NCI-H146 treated with DMSO at 0.1 percent for 48 hours (cell line): ENCODE results near the gene MAPK9.
"Not testable (repeated sequence)": the region's sequence is repeated elsewhere in the genome, so short reads cannot be mapped to it uniquely, and the experiment has no call there.

Experiments
- DNase-seq: peaks from one replicate; lab custom pipeline; 2025; ENCODE audit not compliant: unreplicated experiment; lab: John Stamatoyannopoulos, UW

Gene MAPK9

DNA sequence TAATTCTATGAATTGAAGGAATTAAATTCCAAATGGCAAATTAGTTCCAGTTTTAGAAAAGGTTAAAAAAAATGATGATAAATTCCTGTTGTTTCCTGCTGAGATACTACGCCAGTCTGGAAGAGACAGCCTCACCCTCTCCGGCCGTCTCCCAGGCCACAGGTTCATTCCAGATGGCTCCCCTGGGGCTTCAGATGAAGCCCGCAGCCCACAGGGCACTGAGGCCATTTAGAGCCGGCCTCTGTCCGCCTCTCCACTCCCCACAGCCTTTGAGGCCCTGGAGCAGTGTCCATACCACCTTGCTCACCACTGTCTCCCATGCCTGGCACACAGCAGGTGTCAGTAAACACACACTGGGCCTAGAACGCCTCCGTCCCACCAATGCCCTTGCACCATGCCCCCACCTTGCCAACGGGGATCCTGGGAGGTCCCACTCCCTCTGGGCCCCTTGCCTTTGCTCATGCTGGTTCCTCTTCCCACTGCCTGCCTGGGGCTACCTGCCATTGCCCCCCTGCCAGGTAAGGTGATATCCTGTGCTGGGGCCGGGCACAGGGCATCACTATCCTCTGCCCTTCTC lies 35.2 kb upstream of the MAPK9 start:
- no peak for DNase-seq

DNA sequence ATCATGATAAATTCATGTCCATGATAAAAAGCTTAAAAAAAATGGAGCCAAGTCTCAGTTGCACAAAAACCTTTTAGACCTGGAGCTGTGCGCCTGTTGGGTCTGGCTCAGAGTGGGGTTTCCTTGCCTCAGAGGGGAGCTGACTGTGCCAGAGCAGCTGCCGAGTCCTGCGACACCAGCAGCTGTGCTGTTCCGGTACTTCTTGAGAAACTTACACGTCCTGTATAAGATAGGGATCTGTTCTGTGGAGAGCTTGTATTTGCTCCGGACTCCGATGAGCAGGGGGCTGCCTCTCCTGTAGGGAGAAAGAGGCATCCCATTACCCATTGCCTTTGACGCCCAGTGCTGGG lies 32.7 kb upstream of the MAPK9 start:
- no peak for DNase-seq

DNA sequence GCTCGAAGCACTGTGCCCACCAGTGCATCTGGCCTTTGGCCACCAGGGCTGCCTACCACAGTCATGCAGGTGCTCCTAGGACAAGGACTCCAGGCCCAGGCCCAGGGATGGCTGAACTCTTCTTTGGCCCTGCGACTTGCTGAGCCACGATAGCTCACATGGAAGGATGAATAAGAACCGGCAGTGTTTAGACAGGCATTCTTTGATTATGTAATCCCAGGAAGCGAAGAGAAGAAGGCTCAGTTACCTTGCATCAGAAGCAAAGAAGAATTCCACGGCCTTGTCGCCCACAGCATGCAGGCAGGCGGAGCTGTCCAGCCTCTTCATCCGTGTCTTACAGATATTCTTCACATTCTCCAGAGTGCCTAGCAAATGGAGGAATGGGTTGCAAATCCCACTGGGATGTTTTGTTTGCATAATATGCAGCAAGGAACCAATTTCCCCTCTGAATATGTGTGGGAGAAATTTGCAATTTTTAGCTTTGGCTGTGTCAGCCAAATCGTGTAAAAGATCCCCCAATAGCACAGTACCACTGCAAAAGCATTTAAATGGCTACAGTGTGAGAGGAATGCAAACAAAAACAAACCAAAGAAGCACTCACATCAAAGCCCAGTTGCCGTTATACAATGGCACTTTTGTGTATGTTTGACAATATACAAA lies 32.2 kb upstream of the MAPK9 start:
- no peak for DNase-seq

GRCh38 chr5:180323160-180323559 lies 31.3 kb upstream of the MAPK9 start:
- no peak for DNase-seq

GRCh38 chr5:180318456-180319089 lies 26.7 kb upstream of the MAPK9 start:
- DNase-seq, result no peak

DNA sequence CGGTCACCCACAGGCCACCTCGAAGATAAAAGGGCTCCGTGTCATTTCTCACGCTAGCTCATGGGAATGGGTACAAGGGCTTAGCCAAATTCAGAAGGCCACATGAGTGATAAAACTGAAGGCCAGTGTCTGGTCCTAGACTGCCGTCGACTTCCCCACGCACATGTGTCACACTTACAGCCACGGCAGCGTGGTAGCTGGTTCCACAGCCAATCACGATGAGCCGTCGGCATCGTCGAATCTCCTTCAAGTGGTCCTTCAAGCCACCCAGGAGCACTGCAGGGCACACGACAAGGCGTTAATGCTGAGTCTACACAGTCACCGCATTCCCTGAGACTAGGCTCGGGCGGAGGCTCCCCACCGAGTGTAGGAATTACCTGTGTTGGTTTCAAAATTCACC lies 24.7 kb upstream of the MAPK9 start:
- DNase-seq, result no peak

DNA sequence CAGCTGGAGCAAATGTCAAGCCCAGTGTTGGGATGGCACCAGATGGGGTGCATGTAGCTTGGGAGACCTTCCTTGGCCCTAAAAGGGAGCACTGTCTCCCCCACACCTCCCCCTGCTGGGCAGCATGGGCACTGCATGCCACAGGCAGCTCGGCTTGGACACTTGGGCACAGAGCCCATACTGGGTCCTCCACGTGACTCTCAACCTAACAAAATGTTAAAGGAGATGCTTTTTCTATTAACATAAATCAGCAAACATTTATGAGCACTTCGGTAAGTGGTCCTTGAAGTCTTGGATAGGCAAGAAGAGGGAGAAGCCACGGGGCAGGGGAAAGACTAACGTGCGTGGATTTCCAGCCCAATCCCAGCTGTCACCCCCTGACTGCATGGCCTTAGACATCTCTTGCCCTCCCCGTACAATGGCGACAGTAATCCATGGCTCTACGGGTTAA lies 23.9 kb upstream of the MAPK9 start:
- DNase-seq, result no peak

- no peak for DNase-seq
These were observed 22.0 kb upstream of the MAPK9 start for GRCh38 chr5:180313677-180314505.

DNA sequence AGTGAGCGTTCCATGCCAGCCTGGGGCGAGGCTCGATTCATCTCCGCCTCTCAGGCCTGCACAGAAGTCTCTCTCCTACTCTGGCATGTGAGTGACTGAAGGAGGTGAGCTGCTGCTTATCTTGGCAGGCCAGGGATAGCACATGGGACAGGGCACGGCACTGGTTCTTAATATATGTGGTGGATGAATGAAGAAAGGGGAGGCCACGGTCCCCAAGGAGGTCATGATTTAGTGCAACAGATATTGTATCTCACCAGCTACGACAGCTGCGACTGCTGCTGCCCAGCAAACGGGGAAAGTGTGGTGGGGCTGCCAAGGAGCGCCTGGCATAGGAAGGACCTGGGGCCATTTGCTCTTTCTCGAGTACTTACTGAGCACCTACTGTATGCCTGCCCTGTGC lies 19.3 kb upstream of the MAPK9 start:
- DNase-seq, result no peak

GRCh38 chr5:180306796-180307195 lies 14.9 kb upstream of the MAPK9 start:
- no peak for DNase-seq

- DNase-seq, result no peak
These were observed 13.6 kb upstream of the MAPK9 start for GRCh38 chr5:180305481-180305880.

DNA sequence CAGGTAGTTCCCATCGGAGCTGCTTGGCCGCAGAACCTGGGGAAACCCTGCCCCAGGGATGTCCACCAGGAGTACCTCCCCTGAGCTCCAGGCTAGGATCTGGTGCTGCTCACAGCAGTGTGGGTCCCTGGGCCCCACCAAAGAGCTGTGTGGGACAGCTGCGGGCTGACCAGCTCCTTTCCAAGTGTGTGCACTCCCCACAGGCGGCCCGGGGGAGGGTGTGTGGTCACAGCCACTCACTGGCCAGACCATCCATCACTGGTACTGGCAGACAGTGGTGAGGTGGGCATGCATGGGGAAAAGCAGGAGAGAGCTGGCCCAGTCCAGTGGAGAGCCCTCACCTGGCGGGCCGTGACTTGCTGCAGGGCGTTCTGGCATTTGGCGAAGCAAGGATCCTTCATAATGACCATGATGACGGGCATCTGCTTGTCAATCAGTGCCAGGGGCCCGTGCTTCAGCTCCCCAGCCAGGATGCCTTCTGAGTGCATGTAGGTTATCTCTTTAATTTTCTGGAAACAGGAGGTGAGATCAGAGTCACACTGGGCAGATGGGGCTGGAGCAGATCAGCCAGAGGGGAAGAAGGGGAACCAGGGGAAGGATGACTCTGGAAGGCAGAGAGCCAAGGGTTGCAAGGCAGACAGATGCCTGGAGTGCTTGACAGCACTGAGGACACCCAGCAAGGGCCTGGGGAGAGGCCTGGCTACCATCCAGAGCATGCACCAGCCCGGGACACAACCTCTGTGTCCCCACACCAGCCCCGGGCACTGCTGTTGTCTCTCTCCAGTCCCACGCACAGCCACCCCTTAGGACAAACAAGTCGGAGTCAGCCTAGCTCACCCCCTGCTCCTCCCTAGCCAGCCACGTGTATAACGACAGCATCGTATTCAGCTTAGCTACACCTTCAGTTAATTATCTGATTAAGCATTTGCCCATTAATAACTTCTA lies 12.8 kb upstream of the MAPK9 start:
- no peak for DNase-seq

- DNase-seq, result no peak
These were observed 12.1 kb upstream of the MAPK9 start for GRCh38 chr5:180304016-180304292.

DNA sequence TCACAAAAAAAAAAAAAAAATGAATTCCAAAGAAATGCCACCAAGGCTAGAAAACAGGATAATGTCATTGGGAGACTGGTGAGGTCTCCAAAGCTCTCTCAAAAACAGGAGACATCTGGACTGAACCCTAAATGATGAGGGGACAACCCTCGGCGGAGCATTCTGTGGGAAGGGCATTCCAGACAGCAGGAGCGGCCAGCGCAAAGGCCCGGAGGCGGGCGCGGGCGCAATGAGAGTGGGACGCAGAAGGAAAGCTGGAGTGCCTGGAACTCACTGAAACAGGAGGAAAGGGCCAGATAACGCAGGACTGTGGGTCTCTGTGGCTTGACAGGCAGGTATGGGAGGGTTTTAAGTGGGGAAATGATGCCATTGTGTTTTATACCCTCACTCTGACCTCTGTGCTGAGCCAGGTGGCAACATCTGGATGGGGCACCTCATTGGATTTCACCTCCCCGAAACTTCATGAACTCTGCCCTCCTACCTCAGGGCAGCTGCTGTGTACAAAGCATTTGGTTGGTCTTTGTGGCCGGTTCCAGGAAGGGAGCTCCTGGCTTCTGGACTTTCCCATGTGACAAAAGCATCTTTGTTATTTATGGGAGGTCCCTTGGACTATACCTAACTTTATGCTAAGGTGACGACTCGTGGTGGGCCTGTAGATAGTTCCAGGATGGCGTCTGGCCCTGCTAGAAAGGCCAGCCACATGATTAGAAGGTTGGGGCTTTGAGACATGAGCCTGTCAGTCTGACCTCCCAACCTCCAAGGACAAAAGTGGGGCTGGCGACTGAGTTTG lies 11.5 kb upstream of the MAPK9 start:
- no peak for DNase-seq

DNA sequence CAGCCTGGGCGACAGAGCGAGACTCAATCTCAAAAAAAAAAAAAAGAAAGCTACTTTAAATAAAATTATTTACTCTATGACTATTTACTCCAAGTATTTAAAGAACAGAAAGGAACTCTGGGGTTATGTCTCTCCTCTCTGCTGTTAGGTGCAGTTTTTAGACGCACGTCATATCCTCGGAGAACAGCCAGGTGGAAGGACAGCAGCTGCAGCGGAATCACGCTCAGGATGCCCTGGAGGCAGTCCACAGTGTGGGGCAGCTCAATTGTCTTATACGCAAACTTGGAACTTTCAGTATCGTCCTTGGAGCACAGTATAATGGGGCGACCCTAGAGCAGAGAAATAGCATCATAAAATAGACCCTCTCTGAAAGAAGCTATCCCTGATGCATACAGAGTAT lies 10.4 kb upstream of the MAPK9 start:
- DNase-seq, result peak; percentile 7

GRCh38 chr5:180301253-180301652 lies 9.4 kb upstream of the MAPK9 start:
- DNase-seq, result no peak

DNA sequence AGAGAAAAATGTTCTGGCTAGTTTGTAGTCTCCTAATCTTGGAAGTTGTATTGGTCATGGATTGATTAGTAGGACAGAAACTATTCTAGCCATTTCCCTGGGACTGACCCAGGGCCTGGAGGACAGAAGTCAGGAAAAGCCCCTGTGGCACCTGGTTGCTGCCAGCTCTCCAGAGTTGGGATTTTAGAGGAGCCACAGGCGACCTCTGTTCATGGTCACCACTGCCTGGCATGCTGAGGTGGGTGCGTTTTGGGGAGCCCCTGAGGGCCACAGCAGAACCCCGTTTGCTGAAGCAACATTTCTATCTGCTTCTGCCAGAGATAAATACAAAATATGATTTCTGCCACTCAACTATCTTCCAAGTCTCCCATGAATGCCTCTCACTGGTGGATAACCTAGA lies 7.6 kb upstream of the MAPK9 start:
- DNase-seq, result no peak

DNA sequence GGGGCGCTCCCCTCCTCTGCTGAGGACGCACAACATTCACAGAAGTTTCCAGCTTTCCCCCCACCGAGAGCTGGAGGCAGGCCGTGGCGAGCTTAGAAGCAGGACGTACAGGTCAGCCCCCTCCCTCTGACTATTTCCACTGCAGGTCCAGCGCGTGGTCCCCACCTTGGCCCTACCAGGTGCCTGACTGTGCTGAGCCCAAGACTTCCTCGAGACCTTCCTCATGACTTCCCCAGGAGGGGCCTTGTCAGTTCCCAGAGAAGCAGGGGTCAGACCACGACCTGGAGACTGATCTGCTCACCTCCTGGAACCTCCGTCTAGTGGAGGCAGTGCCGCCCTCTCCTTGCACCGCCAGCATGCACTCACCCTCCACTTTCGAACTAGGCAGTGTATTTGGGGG lies 7.1 kb upstream of the MAPK9 start:
- not testable (repeated sequence) for DNase-seq

DNA sequence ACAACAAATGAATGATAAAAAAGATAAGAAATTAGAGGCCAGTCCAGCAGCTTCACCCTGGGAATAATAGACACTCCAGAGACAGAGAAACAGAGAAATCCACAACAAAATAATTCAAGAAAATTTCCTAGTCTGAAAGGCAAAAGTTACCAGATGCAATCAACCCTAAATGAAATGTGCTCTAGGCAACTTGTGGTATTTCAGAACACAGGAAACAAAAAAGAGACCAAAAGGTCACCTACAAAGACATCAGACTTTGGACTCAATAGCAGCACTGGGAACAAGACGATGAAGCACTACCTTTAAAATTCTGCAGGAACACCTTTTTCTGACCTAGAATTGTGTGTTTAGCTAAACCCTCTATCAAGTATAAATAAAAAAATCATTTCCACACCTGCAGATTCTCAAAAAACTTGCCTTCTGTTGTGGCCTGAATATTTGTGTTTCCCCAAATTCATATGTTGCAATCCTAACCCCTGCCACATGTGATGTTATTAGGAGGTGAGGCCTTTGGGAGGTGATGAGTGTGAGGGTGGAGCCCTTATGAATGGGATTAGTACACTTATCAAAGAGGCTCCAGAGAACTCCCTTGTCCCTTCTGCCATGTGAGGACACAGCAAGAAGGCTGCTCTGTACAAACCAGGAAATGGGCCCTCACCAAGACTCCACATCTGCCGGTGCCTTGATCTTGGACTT lies 5.9 kb upstream of the MAPK9 start:
- no peak for DNase-seq

GRCh38 chr5:180296771-180297170 lies 4.9 kb upstream of the MAPK9 start:
- no peak for DNase-seq
